GM12878 (cell line): ENCODE measurements around the gene PCDHGB1. TPM values are rescaled to one million over a fixed set of nuclear protein-coding genes. Genes with fewer than 3 reads are reported as not detected.

Source experiments
- ATAC-seq: fragments of 200-7000 bp; cut with Tn5 transposase; 3 replicates; pipeline ENCODE4 v1.9.1; 2020; ENCODE audit warnings: mild to moderate bottlenecking, moderate library complexity
- BruUV-seq: library from RNA; stranded (reverse); fragments of 400-500 nt; replicated peaks from 2 replicates; lab custom pipeline; 2021; lab: Mats Ljungman, UMichigan
- CTCF ChIA-PET: fragments of 300-600 bp; sonication (Branson Sonifier 250); formaldehyde crosslinking; extraction: SDS; loops from one replicate; lab custom pipeline; 2021; ENCODE audit warnings: inconsistent platforms; lab: Yijun Ruan, JAX
- POLR2A ChIA-PET: fragments of 350-600 bp; formaldehyde crosslinking; extraction: SDS; loops from one replicate; lab custom pipeline; 2021; ENCODE audit warnings: inconsistent platforms; lab: Charles Lee
- RAD21 ChIA-PET: fragments of 300-600 bp; sonication (Branson Sonifier 250); formaldehyde crosslinking; loops from one replicate; lab custom pipeline; 2023; ENCODE audit warnings: antibody characterized with exemption; ENCODE audit not compliant: unreplicated experiment; lab: Charles Lee
- SMC1A ChIA-PET: fragments of 300-600 bp; sonication (Branson Sonifier 250); formaldehyde crosslinking; loops from one replicate; lab custom pipeline; 2023; ENCODE audit not compliant: unreplicated experiment, uncharacterized antibody; lab: Charles Lee
- DNase-seq: peaks from one replicate; pipeline ENCODE4 v3.0.0-alpha.2; 2011; ENCODE audit warnings: low read depth, low spot score
- FAIRE-seq: peaks from 3 replicates; lab custom pipeline; 2011; peaks lifted over from hg19 to GRCh38; lab: Jason Lieb, UNC
- H2AFZ ChIP-seq: 2 replicates; pipeline ENCODE4 v1.6.0; 2011; ENCODE audit warnings: low read depth, low read length, control low read depth; ENCODE audit not compliant: control insufficient read depth
- H3K27ac ChIP-seq: 2 replicates; pipeline ENCODE4 v1.5.1; 2011; ENCODE audit warnings: control low read depth; ENCODE audit not compliant: control insufficient read depth, insufficient read depth
- H3K27me3 ChIP-seq, 2 experiments: replicated peaks in 1 of 2; 2 replicates each; pipeline versions ENCODE4 v1.6.0 to v1.6.1; 2011; ENCODE audit warnings: low read length in 1 of 2; ENCODE audit not compliant: control insufficient read depth in 2 of 2, insufficient read depth in 2 of 2
- H3K36me3 ChIP-seq, 2 experiments: 2 replicates each; pipeline ENCODE4 v1.5.1; 2011; ENCODE audit warnings: low read length in 1 of 2; ENCODE audit not compliant: control insufficient read depth in 2 of 2, insufficient read depth in 2 of 2
- H3K4me1 ChIP-seq: 2 replicates; pipeline ENCODE4 v1.6.1; 2011; ENCODE audit warnings: mild to moderate bottlenecking, low read length, moderate library complexity, mixed read lengths; ENCODE audit not compliant: control insufficient read depth, insufficient read depth
- H3K4me2 ChIP-seq: 2 replicates; pipeline ENCODE4 v1.6.0; 2011; ENCODE audit warnings: control low read depth; ENCODE audit not compliant: control insufficient read depth, insufficient read depth
- H3K4me3 ChIP-seq: fragments of 200-600 bp; sonication (generic); 2 replicates; pipeline ENCODE4 v1.5.1; 2016
- H3K79me2 ChIP-seq: 2 replicates; pipeline ENCODE4 v1.6.0; 2011; ENCODE audit warnings: low read length; ENCODE audit not compliant: control insufficient read depth, insufficient read depth
- H3K9ac ChIP-seq: 2 replicates; pipeline ENCODE4 v1.8.0; 2011; ENCODE audit warnings: low read length, control low read depth, mixed read lengths; ENCODE audit not compliant: control insufficient read depth, insufficient read depth
- H3K9me3 ChIP-seq: replicated peaks from 3 replicates; pipeline ENCODE4 v1.5.1; 2011; ENCODE audit warnings: mild to moderate bottlenecking, low read length; ENCODE audit not compliant: control insufficient read depth, insufficient read depth
- H4K20me1 ChIP-seq: 2 replicates; pipeline ENCODE4 v1.6.0; 2011; ENCODE audit not compliant: control insufficient read depth, insufficient read depth
- BCLAF1 ChIP-seq: fragments of 450-650 bp; IDR thresholded peaks from 2 replicates; pipeline ENCODE4 v1.6.1; 2017; ENCODE audit warnings: antibody characterized with exemption, mild to moderate bottlenecking, moderate library complexity
- CTCF ChIP-seq, 3 experiments: IDR thresholded peaks in 2 of 3; conservative IDR thresholded peaks in 1 of 3; 2 replicates each; pipeline ENCODE4 v1.5.1; 2011; ENCODE audit warnings: low read depth in 3 of 3, low read length in 3 of 3, mild to moderate bottlenecking in 3 of 3, control low read depth in 2 of 3, moderate library complexity in 2 of 3, inconsistent platforms in 1 of 3, mixed read lengths in 1 of 3; ENCODE audit not compliant: control insufficient read depth in 2 of 3, insufficient read depth in 1 of 3; ENCODE audit errors: extremely low read depth in 1 of 3
- MLLT1 ChIP-seq: fragments of 450-650 bp; IDR thresholded peaks from 2 replicates; pipeline ENCODE4 v1.6.1; 2016; ENCODE audit warnings: mild to moderate bottlenecking
- NR2C1 ChIP-seq: fragments of 450-650 bp; IDR thresholded peaks from 2 replicates; pipeline ENCODE4 v1.6.1; 2017; ENCODE audit warnings: antibody characterized with exemption, mild to moderate bottlenecking, moderate library complexity
- RAD21 ChIP-seq: IDR thresholded peaks from 2 replicates; pipeline ENCODE4 v1.6.1; 2011; ENCODE audit warnings: mild to moderate bottlenecking, low read depth, low read length, moderate library complexity; ENCODE audit not compliant: insufficient read depth
- SKIL ChIP-seq: fragments of 450-650 bp; IDR thresholded peaks from 2 replicates; pipeline ENCODE4 v1.6.1; 2017; ENCODE audit warnings: mild to moderate bottlenecking, low read depth, inconsistent platforms; ENCODE audit not compliant: poor library complexity, severe bottlenecking
- SP1 ChIP-seq: IDR thresholded peaks from one replicate; pipeline ENCODE4 v1.6.1; 2011; ENCODE audit warnings: low read depth, low read length
- STAT1 ChIP-seq: fragments of 450-650 bp; conservative IDR thresholded peaks from 2 replicates; pipeline ENCODE4 v1.6.1; 2014; ENCODE audit warnings: antibody characterized with exemption, mild to moderate bottlenecking
- TAF1 ChIP-seq: IDR thresholded peaks from 2 replicates; pipeline ENCODE4 v1.6.1; 2011; ENCODE audit warnings: mild to moderate bottlenecking, low read depth, low read length, borderline replicate concordance
- ZNF622 ChIP-seq: fragments of 450-650 bp; IDR thresholded peaks from 2 replicates; pipeline ENCODE4 v1.6.1; 2017; ENCODE audit warnings: mild to moderate bottlenecking, inconsistent platforms
- WGBS: methylation state at CpG from one replicate; pipeline ENCODE4 v1.1.6; 2016; ENCODE audit warnings: low lambda C conversion rate; ENCODE audit not compliant: insufficient replicate concordance, insufficient coverage; ENCODE audit errors: missing lambda C conversion rate; 5-methylcytosine and 5-hydroxymethylcytosine counted together
- in situ Hi-C: fragments of 300-500 bp; cut with MboI; formaldehyde crosslinking; loops from 9 replicates; pipeline ENCODE4 v1.14.3; 2018; ENCODE audit warnings: mixed read lengths
- intact Hi-C: fragments of 100-400 bp; cut with micrococcal nuclease; formaldehyde crosslinking; loops from one replicate; pipeline ENCODE4 v1.14.2; 2022; ENCODE audit not compliant: unreplicated experiment
- polyA plus RNA-seq, 11 experiments: library from polyadenylated mRNA; depleted of rRNA in 4 of 11; unstranded in 6 of 11; stranded (reverse) in 5 of 11; fragments of >200 nt; fragmentation: Nextera tagmentation in 4 of 11; fragmentation: Illumina TruSeq in 1 of 11; extraction: Ambion mirVana in 4 of 11; extraction: Trizol in 1 of 11; gene quantifications; 1 replicate in 1 of 11; 2 replicates in 10 of 11; pipeline versions ENCODE4 v1.2.1 to v1.2.3, GENCODE V29; 2011 to 2016; ENCODE audit warnings: inconsistent platforms in 2 of 11, missing spikeins in 2 of 11, low read depth in 1 of 11
- total RNA-seq, 4 experiments: library from RNA; depleted of rRNA in 3 of 4; stranded (reverse); fragments of >200 nt in 3 of 4; fragmentation: Illumina TruSeq in 1 of 4; extraction: Trizol in 1 of 4; gene quantifications; 2 replicates each; pipeline versions ENCODE4 v1.2.1 to v1.2.3, GENCODE V29; 2013 to 2021

Gene PCDHGB1
- total and polyA plus RNA-seq, 10 of the 15 experiments (the other 5 are each of a cell fraction or from before 2014, with no cell fraction given): 0.04 to 0.40 (median 0.08) TPM; not detected in 2

- TF ChIP-seq BCLAF1 (no peak), SKIL (no peak), SP1 (no peak)
These were observed 7.1 kb downstream of the PCDHGB1 start (continued) for GRCh38 chr5:141356950-141357349.

GRCh38 chr5:141359790-141360426, 10.0 kb downstream of the PCDHGB1 start, which contains the start of gene PCDHGB2:
Gene PCDHGB2 (plus strand): TSS chr5:141359994. CDS start chr5:141360136, 142 bp downstream.
- in situ Hi-C loops (no loop called here), intact Hi-C loops (no loop called here)
- WGBS: 31% methylated on average over 24 of the region's 24 CpGs
- H3K27ac ChIP-seq: no peak within 1 kb of the TSS
- FAIRE-seq: no peak
- H3K79me2 ChIP-seq: no peaks in the 10 kb centered on the region
- H3K9ac ChIP-seq: no peak within 1 kb of the TSS
- no peaks in the 10 kb centered on the region for H4K20me1 ChIP-seq
- H3K4me3 ChIP-seq: peak within 1 kb of the TSS; percentile 12
- H3K4me2 ChIP-seq: no peak within 1 kb of the TSS
- ChIA-PET CTCF (interaction anchor here (0.6 to 1.4 kb wide), 5 partner anchors 10 to 204 kb away, joined by 3 to 4 read pairs (median 3); partner anchors contain the start of gene PCDHGB3), SMC1A (no interaction called here), POLR2A (no interaction called here), RAD21 (no interaction called here)
- H3K27me3 ChIP-seq: no peaks in the 10 kb centered on the region
- peak; percentile 64 for ATAC-seq
- H3K4me1 ChIP-seq: no peaks in the 10 kb centered on the region
- no TSS peak for BruUV-seq
- peaks cover 6% of the 10 kb centered on the region; the same call in 2 of the 3 replicates for H3K9me3 ChIP-seq
- DNase-seq: no peak
- no peaks in the 10 kb centered on the region for H3K36me3 ChIP-seq
- no peak within 1 kb of the TSS for H2AFZ ChIP-seq
- TF ChIP-seq ZNF622 (no peak), CTCF (IDR thresholded peaks at IDR 0.05 in 2 of 3, conservative IDR thresholded peaks at IDR 0.05 in 1 of 3; ENCODE audit: control insufficient read depth in 2 of 3, extremely low read depth in 1 of 3, insufficient read depth in 1 of 3, low read depth in 3 of 3, low read length in 3 of 3) (peak; percentile 7 to 53 (median 35); a peak in 4 of 6 replicates), RAD21 (peak; percentile 47; the same call in 1 of the 2 replicates), STAT1 (no peak), MLLT1 (no peak), NR2C1 (no peak), TAF1 (no peak)
